ENCODE results near the gene IDE. TPM values are rescaled to one million over a fixed set of nuclear protein-coding genes. Genes with fewer than 3 reads are reported as not detected.

IDE gene
- total and polyA plus RNA-seq, 2 of the 13 experiments (the other 11 are each of a cell fraction or from before 2014, with no cell fraction given): 16.1 to 52.1 TPM

DNA sequence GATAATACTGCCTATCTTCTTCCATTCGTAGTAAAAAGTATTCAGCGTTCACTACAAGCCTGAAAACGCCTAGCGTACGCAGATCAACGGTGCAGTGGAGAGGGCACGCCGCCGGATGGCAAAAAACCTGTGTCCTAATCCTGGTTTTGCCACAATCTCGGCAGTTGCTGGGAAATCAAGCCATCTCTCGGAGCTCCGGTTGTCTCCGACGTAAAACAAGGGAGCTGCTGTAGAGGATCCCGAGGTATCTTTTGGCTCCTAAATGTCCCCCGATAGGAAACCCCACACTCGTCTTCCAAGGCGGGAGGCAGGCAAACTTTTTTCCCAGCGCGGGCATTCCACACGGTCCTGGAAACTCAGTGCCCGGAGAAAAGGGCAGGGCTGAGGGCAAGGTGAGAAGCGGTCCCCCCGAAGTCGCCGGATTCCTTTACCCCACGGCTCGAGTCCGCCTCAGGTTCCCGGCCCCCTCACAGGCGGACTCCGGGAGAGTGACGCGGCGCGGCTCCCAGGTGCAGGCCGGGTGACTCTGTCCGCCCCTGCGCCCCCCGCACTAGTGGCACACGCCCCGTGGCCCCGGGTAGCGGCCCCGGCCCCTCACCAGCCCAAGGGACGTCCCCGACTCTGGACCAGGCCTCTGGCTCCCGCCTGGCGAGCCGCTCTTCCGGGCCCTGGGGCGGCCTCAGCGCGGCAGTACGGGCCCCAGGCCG, 649 bp downstream of the IDE start (continued):
- TF ChIP-seq, protein P1, sequence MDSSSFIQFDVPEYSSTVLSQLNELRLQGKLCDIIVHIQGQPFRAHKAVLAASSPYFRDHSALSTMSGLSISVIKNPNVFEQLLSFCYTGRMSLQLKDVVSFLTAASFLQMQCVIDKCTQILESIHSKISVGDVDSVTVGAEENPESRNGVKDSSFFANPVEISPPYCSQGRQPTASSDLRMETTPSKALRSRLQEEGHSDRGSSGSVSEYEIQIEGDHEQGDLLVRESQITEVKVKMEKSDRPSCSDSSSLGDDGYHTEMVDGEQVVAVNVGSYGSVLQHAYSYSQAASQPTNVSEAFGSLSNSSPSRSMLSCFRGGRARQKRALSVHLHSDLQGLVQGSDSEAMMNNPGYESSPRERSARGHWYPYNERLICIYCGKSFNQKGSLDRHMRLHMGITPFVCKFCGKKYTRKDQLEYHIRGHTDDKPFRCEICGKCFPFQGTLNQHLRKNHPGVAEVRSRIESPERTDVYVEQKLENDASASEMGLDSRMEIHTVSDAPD (CRISPR knock-in tag; IDR thresholded peaks at IDR 0.05): no peak
- TF ChIP-seq ESRRA (CRISPR knock-in tag; IDR thresholded peaks at IDR 0.05; ENCODE audit: low read depth) (no peak), MEIS2 (CRISPR knock-in tag; IDR thresholded peaks at IDR 0.05) (no peak), TSC22D2 (CRISPR knock-in tag; IDR thresholded peaks at IDR 0.05; ENCODE audit: borderline replicate concordance) (no peak), HNRNPL (IDR thresholded peaks at IDR 0.05; ENCODE audit: low read depth, low read length) (0 out of 2 replicates have a peak, but pooled peaks have one; percentile 50), ZNF780A (CRISPR knock-in tag; IDR thresholded peaks at IDR 0.05) (no peak; the same call in 1 of the 2 replicates), ZNF17 (CRISPR knock-in tag; IDR thresholded peaks at IDR 0.05) (0 out of 2 replicates have a peak, but pooled peaks have one; percentile 66), ZNF264 (CRISPR knock-in tag; IDR thresholded peaks at IDR 0.05) (no peak), FOXP1 (IDR thresholded peaks at IDR 0.05) (no peak), FOXP1 (CRISPR knock-in tag; IDR thresholded peaks at IDR 0.05) (no peak), ZNF331 (CRISPR knock-in tag; IDR thresholded peaks at IDR 0.05) (no peak), CHCHD3 (CRISPR knock-in tag; IDR thresholded peaks at IDR 0.05) (no peak), ZIK1 (CRISPR knock-in tag; IDR thresholded peaks at IDR 0.05; ENCODE audit: borderline replicate concordance, low read depth) (no peak), HNRNPLL (IDR thresholded peaks at IDR 0.05; ENCODE audit: low read depth, low read length, poor library complexity, severe bottlenecking) (no peak), KLF11 (CRISPR knock-in tag; IDR thresholded peaks at IDR 0.05) (no peak), ZNF670 (CRISPR knock-in tag; IDR thresholded peaks at IDR 0.05; ENCODE audit: borderline replicate concordance) (no peak), STAT5B (CRISPR knock-in tag; IDR thresholded peaks at IDR 0.05) (no peak), ZNF703 (CRISPR knock-in tag; IDR thresholded peaks at IDR 0.05; ENCODE audit: borderline replicate concordance) (no peak; the same call in 1 of the 2 replicates), DR1 (CRISPR knock-in tag; IDR thresholded peaks at IDR 0.05) (peak; percentile 4; the same call in 1 of the 2 replicates), ZBTB21 (CRISPR knock-in tag; IDR thresholded peaks at IDR 0.05) (no peak), CBX1 (IDR thresholded peaks at IDR 0.05; ENCODE audit: low read depth) (no peak), ZNF556 (CRISPR knock-in tag; IDR thresholded peaks at IDR 0.05; ENCODE audit: borderline replicate concordance) (no peak), DNMT3B (CRISPR knock-in tag; conservative IDR thresholded peaks at IDR 0.05) (no peak), NR2F6 (IDR thresholded peaks at IDR 0.05) (no peak), NR2F6 (CRISPR knock-in tag; IDR thresholded peaks at IDR 0.05) (no peak), MATR3 (CRISPR knock-in tag; IDR thresholded peaks at IDR 0.05) (no peak)
- TF ChIP-seq, protein P2, sequence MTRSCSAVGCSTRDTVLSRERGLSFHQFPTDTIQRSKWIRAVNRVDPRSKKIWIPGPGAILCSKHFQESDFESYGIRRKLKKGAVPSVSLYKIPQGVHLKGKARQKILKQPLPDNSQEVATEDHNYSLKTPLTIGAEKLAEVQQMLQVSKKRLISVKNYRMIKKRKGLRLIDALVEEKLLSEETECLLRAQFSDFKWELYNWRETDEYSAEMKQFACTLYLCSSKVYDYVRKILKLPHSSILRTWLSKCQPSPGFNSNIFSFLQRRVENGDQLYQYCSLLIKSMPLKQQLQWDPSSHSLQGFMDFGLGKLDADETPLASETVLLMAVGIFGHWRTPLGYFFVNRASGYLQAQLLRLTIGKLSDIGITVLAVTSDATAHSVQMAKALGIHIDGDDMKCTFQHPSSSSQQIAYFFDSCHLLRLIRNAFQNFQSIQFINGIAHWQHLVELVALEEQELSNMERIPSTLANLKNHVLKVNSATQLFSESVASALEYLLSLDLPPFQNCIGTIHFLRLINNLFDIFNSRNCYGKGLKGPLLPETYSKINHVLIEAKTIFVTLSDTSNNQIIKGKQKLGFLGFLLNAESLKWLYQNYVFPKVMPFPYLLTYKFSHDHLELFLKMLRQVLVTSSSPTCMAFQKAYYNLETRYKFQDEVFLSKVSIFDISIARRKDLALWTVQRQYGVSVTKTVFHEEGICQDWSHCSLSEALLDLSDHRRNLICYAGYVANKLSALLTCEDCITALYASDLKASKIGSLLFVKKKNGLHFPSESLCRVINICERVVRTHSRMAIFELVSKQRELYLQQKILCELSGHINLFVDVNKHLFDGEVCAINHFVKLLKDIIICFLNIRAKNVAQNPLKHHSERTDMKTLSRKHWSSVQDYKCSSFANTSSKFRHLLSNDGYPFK (CRISPR knock-in tag; IDR thresholded peaks at IDR 0.05; ENCODE audit: borderline replicate concordance): no peak
- TF ChIP-seq, protein P3, sequence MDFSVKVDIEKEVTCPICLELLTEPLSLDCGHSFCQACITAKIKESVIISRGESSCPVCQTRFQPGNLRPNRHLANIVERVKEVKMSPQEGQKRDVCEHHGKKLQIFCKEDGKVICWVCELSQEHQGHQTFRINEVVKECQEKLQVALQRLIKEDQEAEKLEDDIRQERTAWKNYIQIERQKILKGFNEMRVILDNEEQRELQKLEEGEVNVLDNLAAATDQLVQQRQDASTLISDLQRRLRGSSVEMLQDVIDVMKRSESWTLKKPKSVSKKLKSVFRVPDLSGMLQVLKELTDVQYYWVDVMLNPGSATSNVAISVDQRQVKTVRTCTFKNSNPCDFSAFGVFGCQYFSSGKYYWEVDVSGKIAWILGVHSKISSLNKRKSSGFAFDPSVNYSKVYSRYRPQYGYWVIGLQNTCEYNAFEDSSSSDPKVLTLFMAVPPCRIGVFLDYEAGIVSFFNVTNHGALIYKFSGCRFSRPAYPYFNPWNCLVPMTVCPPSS (IDR thresholded peaks at IDR 0.05): no peak

Data from HepG2 (cell line).